Measurements from ENCODE around the gene TOLLIP. TPM values are rescaled to one million over a fixed set of nuclear protein-coding genes. Genes with fewer than 3 reads are reported as not detected.

TOLLIP gene
- total and polyA plus RNA-seq, 2 of the 8 experiments (the other 6 are each of a cell fraction or from before 2014, with no cell fraction given) = 23.7 to 34.7 TPM

- TF ChIP-seq CTCF (IDR thresholded peaks at IDR 0.05; ENCODE audit: control extremely low read depth in 1 of 3, insufficient read depth in 1 of 3, low read depth in 1 of 3, low read length in 3 of 3) (no peak), POLR2AphosphoS5 (IDR thresholded peaks at IDR 0.05; ENCODE audit: low read depth, low read length) (no peak), KDM4A (IDR thresholded peaks at IDR 0.05; ENCODE audit: low read depth, low read length, severe bottlenecking) (no peak), SAP30 (IDR thresholded peaks at IDR 0.05; ENCODE audit: insufficient read depth, insufficient replicate concordance, low read length) (no peak)
Observed at GRCh38 chr11:1346669-1347390, 37.4 kb upstream of the TOLLIP start (continued).
